ENCODE results near the gene SPNS2.

SPNS2 gene

GRCh38 chr17:4554441-4554996, 55.8 kb downstream of the SPNS2 start:
- DNase-seq: no peak

GRCh38 chr17:4554997-4555799, 56.5 kb downstream of the SPNS2 start, which contains the start of gene MYBBP1A:
Gene MYBBP1A (minus strand): TSS chr17:4555384. CDS start chr17:4555324, 60 bp downstream.
- DNase-seq: peak; percentile 92

- no peak for DNase-seq
Measured at GRCh38 chr17:4555873-4556759, 57.4 kb downstream of the SPNS2 start.

GRCh38 chr17:4556996-4557395, 58.3 kb downstream of the SPNS2 start:
- no peak for DNase-seq

GRCh38 chr17:4557626-4558346, 59.1 kb downstream of the SPNS2 start:
- DNase-seq: no peak

- DNase-seq: no peak
Measured at GRCh38 chr17:4558347-4558971, 59.8 kb downstream of the SPNS2 start.

- no peak for DNase-seq
Measured at GRCh38 chr17:4559139-4559791, 60.6 kb downstream of the SPNS2 start.

GRCh38 chr17:4559966-4560365, 61.3 kb downstream of the SPNS2 start:
- DNase-seq: no peak

GRCh38 chr17:4560421-4560820, 61.7 kb downstream of the SPNS2 start, which contains the start of gene GGT6:
Gene GGT6 (minus strand): TSS chr17:4560577. CDS start chr17:4560521, 56 bp downstream.
- no peak for DNase-seq

- no peak for DNase-seq
Measured at GRCh38 chr17:4560837-4561256, 62.2 kb downstream of the SPNS2 start.

- no peak for DNase-seq
Measured at GRCh38 chr17:4562015-4562969, 63.6 kb downstream of the SPNS2 start.

GRCh38 chr17:4565209-4566141, 66.8 kb downstream of the SPNS2 start:
- peak; percentile 69 for DNase-seq

GRCh38 chr17:4566785-4567184, 68.1 kb downstream of the SPNS2 start:
- DNase-seq: peak; percentile 39

- no peak for DNase-seq
Measured at GRCh38 chr17:4569591-4569990, 70.9 kb downstream of the SPNS2 start.

GRCh38 chr17:4572131-4572530, 73.5 kb downstream of the SPNS2 start:
- no peak for DNase-seq

- DNase-seq: no peak
Measured at GRCh38 chr17:4573115-4573514, 74.4 kb downstream of the SPNS2 start.

- DNase-seq: no peak
Measured at GRCh38 chr17:4573669-4574068, 75.0 kb downstream of the SPNS2 start.

GRCh38 chr17:4574448-4575045, 75.9 kb downstream of the SPNS2 start:
- no peak for DNase-seq

GRCh38 chr17:4576161-4576558, 77.5 kb downstream of the SPNS2 start:
- no peak for DNase-seq

Measured in HCEC 1CT (cell line).